Stomach (tissue), 4 donors: Measurements from ENCODE around the gene DSE.

Experiments
- POLR2A ChIP-seq, 4 donors: fragments of 450-650 bp; IDR thresholded peaks; one replicate each; pipeline ENCODE4 v1.6.1; 2016; ENCODE audit warnings: antibody characterized with exemption in 4 of 4, control low read depth in 2 of 4, mild to moderate bottlenecking in 1 of 4, moderate library complexity in 1 of 4
- POLR2AphosphoS5 ChIP-seq, 3 donors: sonication (generic); formaldehyde crosslinking; IDR thresholded peaks; one replicate each; pipeline ENCODE4 v1.6.1; 2016; ENCODE audit warnings: antibody characterized with exemption in 3 of 3
- TF ChIP-seq, protein P1 (sequence below), 7 experiments: fragments of 450-650 bp in 4 of 7; fragments of 200-600 bp in 3 of 7; sonication (generic) in 3 of 7; IDR thresholded peaks; one replicate each; pipeline ENCODE4 v1.5.1; 2016 to 2019; ENCODE audit warnings: antibody characterized with exemption in 7 of 7, control low read depth in 2 of 7, mild to moderate bottlenecking in 1 of 7

DNA sequence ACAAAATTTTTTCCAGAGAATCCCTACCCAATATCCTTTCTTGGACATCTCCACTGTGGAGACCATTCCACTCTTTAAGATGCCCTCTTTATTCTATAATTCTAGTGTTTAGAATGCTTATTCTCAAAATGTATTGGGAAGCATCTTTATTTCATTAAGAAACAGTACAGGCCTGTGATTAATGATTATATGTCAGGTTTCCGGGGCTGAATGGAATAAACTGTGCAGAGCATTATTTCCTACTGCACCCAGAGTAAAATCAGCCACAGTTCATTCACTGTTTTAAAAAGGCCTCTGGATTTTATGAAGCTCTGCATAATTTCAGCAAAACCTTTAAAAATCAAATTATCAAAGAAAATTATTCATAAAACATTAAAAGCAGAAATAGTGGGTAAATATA lies 42.6 kb downstream of the DSE start:
- TF ChIP-seq, protein P1, sequence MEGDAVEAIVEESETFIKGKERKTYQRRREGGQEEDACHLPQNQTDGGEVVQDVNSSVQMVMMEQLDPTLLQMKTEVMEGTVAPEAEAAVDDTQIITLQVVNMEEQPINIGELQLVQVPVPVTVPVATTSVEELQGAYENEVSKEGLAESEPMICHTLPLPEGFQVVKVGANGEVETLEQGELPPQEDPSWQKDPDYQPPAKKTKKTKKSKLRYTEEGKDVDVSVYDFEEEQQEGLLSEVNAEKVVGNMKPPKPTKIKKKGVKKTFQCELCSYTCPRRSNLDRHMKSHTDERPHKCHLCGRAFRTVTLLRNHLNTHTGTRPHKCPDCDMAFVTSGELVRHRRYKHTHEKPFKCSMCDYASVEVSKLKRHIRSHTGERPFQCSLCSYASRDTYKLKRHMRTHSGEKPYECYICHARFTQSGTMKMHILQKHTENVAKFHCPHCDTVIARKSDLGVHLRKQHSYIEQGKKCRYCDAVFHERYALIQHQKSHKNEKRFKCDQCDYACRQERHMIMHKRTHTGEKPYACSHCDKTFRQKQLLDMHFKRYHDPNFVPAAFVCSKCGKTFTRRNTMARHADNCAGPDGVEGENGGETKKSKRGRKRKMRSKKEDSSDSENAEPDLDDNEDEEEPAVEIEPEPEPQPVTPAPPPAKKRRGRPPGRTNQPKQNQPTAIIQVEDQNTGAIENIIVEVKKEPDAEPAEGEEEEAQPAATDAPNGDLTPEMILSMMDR (IDR thresholded peaks at IDR 0.05), result no peak
- TF ChIP-seq POLR2AphosphoS5 (IDR thresholded peaks at IDR 0.05), result no peak
- TF ChIP-seq POLR2A (IDR thresholded peaks at IDR 0.05), result no peak
